Small intestine (tissue), 7 donors: ENCODE measurements around the gene HEXA. TPM values are rescaled to one million over a fixed set of nuclear protein-coding genes. Genes with fewer than 3 reads are reported as not detected.
"Not testable (repeated sequence)": the region's sequence is repeated elsewhere in the genome, so short reads cannot be mapped to it uniquely, and the experiment has no call there.

ENCODE experiments used
- DNase-seq, 2 donors: peaks; one replicate each; pipeline versions ENCODE4 v3.0.0 to v3.0.0-alpha.2; 2013
- FAIRE-seq: peaks from 2 replicates; lab custom pipeline; 2012; peaks lifted over from hg19 to GRCh38; lab: Jason Lieb, UNC
- H3K27ac ChIP-seq, 3 donors: one replicate each; pipeline ENCODE4 v1.5.1; 2013; ENCODE audit warnings: low read length in 2 of 3, mild to moderate bottlenecking in 2 of 3, control low read depth in 1 of 3, inconsistent platforms in 1 of 3, low read depth in 1 of 3, moderate library complexity in 1 of 3
- H3K27me3 ChIP-seq, 3 donors: one replicate each; pipeline ENCODE4 v1.6.1; 2013; ENCODE audit warnings: low read length in 3 of 3, inconsistent platforms in 1 of 3; ENCODE audit not compliant: control insufficient read depth in 3 of 3, insufficient read depth in 3 of 3
- H3K36me3 ChIP-seq, 3 donors: one replicate each; pipeline ENCODE4 v1.6.1; 2013; ENCODE audit warnings: low read length in 3 of 3, inconsistent platforms in 1 of 3, low read depth in 1 of 3, mild to moderate bottlenecking in 1 of 3, moderate library complexity in 1 of 3; ENCODE audit not compliant: control insufficient read depth in 3 of 3, insufficient read depth in 2 of 3
- H3K4me1 ChIP-seq, 3 donors: one replicate each; pipeline ENCODE4 v1.6.1; 2013; ENCODE audit warnings: low read length in 2 of 3, inconsistent platforms in 1 of 3, low read depth in 1 of 3, mild to moderate bottlenecking in 1 of 3, moderate library complexity in 1 of 3; ENCODE audit not compliant: control insufficient read depth in 3 of 3, insufficient read depth in 2 of 3
- H3K4me3 ChIP-seq, 3 donors: one replicate each; pipeline ENCODE4 v1.5.1; 2013; ENCODE audit warnings: low read length in 3 of 3, control low read depth in 1 of 3, inconsistent platforms in 1 of 3, low read depth in 1 of 3, mild to moderate bottlenecking in 1 of 3, moderate library complexity in 1 of 3
- H3K9me3 ChIP-seq, 2 donors: one replicate each; pipeline ENCODE4 v1.6.1; 2013; ENCODE audit warnings: low read depth in 1 of 2, low read length in 1 of 2; ENCODE audit not compliant: control insufficient read depth in 2 of 2, insufficient read depth in 1 of 2
- WGBS, 3 donors: extraction: QIAGEN DNeasy Blood & Tissue Kit; methylation state at CpG; one replicate each; pipeline ENCODE4 v1.1.7; 2013; 5-methylcytosine and 5-hydroxymethylcytosine counted together
- polyA plus RNA-seq, 4 donors: library from polyadenylated mRNA; stranded (reverse) in 3 of 4; unstranded in 1 of 4; fragments of 200-250 nt in 3 of 4; fragments of 120-200 nt in 1 of 4; gene quantifications; one replicate each; pipeline versions ENCODE4 v1.2.1 to v1.2.3, GENCODE V29; 2013
- donor health status: healthy with polysubstance abuse.
- donor health status: control.
- donor health status: control.
- donor health status: Bipolar disorder and iron deficiency.
- donor health status: healthy.

HEXA gene
- polyA plus RNA-seq, 4 donors: 39.7 to 255 (median 83.4) TPM

- not testable (repeated sequence) for H3K4me3 ChIP-seq, H3K36me3 ChIP-seq, FAIRE-seq, H3K4me1 ChIP-seq, H3K9me3 ChIP-seq, H3K27me3 ChIP-seq, H3K27ac ChIP-seq, DNase-seq
- 87 to 100% (median 96%) methylated on average over 1 to 22 of the region's 24 CpGs for WGBS, 3 donors
Measured at GRCh38 chr15:72396331-72396730, 20.5 kb upstream of the HEXA start.

DNA sequence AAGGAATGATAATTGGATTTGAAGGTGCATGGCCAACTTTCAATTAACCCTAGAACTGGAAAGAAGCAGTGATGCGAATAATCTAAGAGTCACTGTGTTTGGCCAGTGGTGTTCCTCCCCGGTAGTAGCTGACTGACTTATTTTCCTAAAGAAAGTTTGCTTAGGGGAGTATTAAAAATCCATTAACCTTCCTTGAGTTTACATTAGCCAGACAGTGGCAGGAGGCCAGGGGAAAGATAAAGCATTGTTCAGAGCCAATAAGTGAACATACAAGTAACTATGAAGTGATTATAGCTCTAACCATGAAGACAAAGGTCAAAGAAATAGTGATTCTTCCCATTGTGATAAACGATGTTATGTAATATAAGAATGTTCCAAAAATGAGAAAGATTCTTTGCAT lies 13.4 kb upstream of the HEXA start:
- Histone ChIP-seq H3K9me3 (no peaks in the 10 kb centered on the region), H3K27me3 (peaks cover 0 to 18% (median 0%) of the 10 kb centered on the region in 3 donors), H3K4me1 (peaks cover 0 to 3% (median 3%) of the 10 kb centered on the region in 3 donors), H3K4me3 (no peak overlapping the region), H3K36me3 (no peaks in the 10 kb centered on the region), H3K27ac (no peak overlapping the region)
- no peak for FAIRE-seq
- 6 to 36% (median 33%) methylated on average over 3 of the region's 3 CpGs for WGBS, 3 donors
- DNase-seq: peak in 1 of 2 donors; percentile 76

DNA sequence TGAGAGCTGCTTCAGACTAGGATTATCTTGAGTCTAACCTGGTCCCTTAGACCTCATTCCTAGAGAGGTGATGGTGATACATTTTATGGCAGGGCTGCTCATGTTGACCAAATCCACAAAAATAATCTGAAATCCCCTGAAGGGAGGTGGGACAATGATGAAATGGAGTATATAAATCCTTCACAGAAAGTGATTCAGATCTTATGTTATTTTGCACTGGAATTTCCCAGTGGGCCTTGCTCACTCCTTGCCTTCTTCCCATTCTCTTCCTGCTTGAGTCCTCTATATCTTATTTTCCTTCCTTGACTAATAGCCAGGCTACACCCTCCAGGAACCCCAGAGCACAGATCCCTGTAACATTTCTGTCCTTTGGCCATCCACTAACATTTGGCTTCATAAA lies 11.9 kb upstream of the HEXA start:
- no peak for FAIRE-seq
- no peak for DNase-seq
- no peak overlapping the region for H3K27ac ChIP-seq
- H3K9me3 ChIP-seq: no peaks in the 10 kb centered on the region
- peaks cover 0 to 3% (median 3%) of the 10 kb centered on the region in 3 donors for H3K4me1 ChIP-seq
- H3K4me3 ChIP-seq: no peak overlapping the region
- H3K27me3 ChIP-seq: peaks cover 0 to 25% (median 0%) of the 10 kb centered on the region in 3 donors
- H3K36me3 ChIP-seq: no peaks in the 10 kb centered on the region

DNA sequence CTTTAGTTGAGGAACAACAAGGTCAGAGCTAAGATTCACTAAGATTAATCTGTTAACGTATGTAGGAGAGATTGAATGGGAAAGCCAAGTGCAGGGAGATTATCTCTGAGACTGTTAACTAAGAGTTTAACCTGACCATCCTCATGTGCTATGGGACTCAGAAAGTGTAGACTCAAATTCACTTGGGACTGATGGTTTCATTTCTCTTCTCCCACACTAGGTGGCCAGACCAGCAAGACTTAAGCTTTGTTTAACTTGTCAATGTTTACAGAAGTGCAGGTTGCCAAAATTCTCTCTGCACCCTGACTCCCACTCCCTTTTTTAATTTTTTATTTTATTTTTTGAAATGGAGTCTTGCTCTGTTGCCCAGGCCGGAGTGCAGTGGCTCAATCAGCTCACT lies 6.3 kb upstream of the HEXA start:
- Histone ChIP-seq H3K4me3 (no peak overlapping the region), H3K27me3 (peaks cover 0 to 30% (median 0%) of the 10 kb centered on the region in 3 donors), H3K4me1 (no peaks in the 10 kb centered on the region), H3K27ac (no peak overlapping the region), H3K36me3 (no peaks in the 10 kb centered on the region), H3K9me3 (no peaks in the 10 kb centered on the region)
- peak in 1 of 2 donors; percentile 19 for DNase-seq
- 68 to 78% (median 75%) methylated on average over 1 to 2 of the region's 2 CpGs for WGBS, 3 donors
- FAIRE-seq: no peak

DNA sequence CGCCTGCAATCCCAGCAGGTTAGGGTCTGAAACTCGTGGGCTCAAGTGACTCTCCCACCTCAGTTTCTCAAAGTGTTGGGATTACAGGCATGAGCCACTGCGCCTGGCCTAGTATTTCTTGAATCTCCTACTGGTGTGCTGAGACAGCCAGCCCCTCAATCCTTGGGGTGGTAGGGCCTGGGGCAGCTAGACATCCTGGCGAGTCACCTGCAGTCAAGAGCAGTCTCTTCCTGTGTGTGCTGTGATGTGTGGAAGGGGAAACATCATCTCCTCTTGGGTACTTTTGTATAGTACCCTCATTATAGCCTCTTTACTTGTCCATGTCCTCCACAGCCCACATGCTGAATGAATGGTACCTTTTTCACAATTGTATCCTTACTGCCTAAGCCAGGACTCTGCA lies 4.9 kb upstream of the HEXA start:
- H3K36me3 ChIP-seq: no peaks in the 10 kb centered on the region
- no peak for DNase-seq
- H3K27ac ChIP-seq: no peak overlapping the region
- no peak overlapping the region for H3K4me3 ChIP-seq
- 69 to 85% (median 73%) methylated on average over 4 of the region's 4 CpGs for WGBS, 3 donors
- H3K4me1 ChIP-seq: no peaks in the 10 kb centered on the region
- peaks cover 0 to 27% (median 0%) of the 10 kb centered on the region in 3 donors for H3K27me3 ChIP-seq
- FAIRE-seq: no peak
- H3K9me3 ChIP-seq: no peaks in the 10 kb centered on the region

GRCh38 chr15:72379856-72380430 lies 4.1 kb upstream of the HEXA start:
- DNase-seq: peak in 1 of 2 donors; percentile 5
- no peak overlapping the region for H3K4me3 ChIP-seq
- no peaks in the 10 kb centered on the region for H3K36me3 ChIP-seq
- H3K27ac ChIP-seq: no peak overlapping the region
- H3K9me3 ChIP-seq: no peaks in the 10 kb centered on the region
- WGBS, 3 donors: 42 to 48% (median 42%) methylated on average over 2 of the region's 2 CpGs
- no peak for FAIRE-seq
- no peaks in the 10 kb centered on the region for H3K4me1 ChIP-seq
- peaks cover 0 to 22% (median 0%) of the 10 kb centered on the region in 3 donors for H3K27me3 ChIP-seq

- not testable (repeated sequence) for H3K9me3 ChIP-seq, H3K27ac ChIP-seq, FAIRE-seq, H3K4me3 ChIP-seq, H3K36me3 ChIP-seq, H3K4me1 ChIP-seq, DNase-seq
- WGBS, 3 donors: 84 to 96% (median 91%) methylated on average over 3 of the region's 3 CpGs
- H3K27me3 ChIP-seq: peaks cover 0 to 14% (median 0%) of the 10 kb centered on the region in 3 donors
Measured at GRCh38 chr15:72379106-72379505, 3.3 kb upstream of the HEXA start.

- H3K27ac ChIP-seq: peak overlapping the region in 1 of 3 donors; percentile 93
- WGBS, 3 donors: 53 to 78% (median 68%) methylated on average over 1 of the region's 1 CpG
Measured at GRCh38 chr15:72377331-72377730, 1.5 kb upstream of the HEXA start.

GRCh38 chr15:72375501-72375845 lies 341 bp downstream of the HEXA start:
- 0 to 1% (median 0%) methylated on average over 17 of the region's 17 CpGs for WGBS, 3 donors
- H3K27me3 ChIP-seq: peaks cover 0 to 3% (median 0%) of the 10 kb centered on the region in 3 donors
- DNase-seq (peak in 1 of 2 donors; percentile 78), FAIRE-seq (no peak)
- H3K4me3 ChIP-seq: peak overlapping the region; percentile 38 to 80 (median 77)
- H3K36me3 ChIP-seq: peaks cover 0 to 4% (median 2%) of the 10 kb centered on the region in 3 donors
- H3K27ac ChIP-seq: peak overlapping the region; percentile 92 to 96 (median 93)
- H3K4me1 ChIP-seq: peaks cover 0 to 4% (median 0%) of the 10 kb centered on the region in 3 donors
- H3K9me3 ChIP-seq: no peaks in the 10 kb centered on the region

More at GRCh38 chr15:72377331-72377730, 1.5 kb upstream of the HEXA start:
- H3K4me1 ChIP-seq: peaks cover 0 to 4% (median 0%) of the 10 kb centered on the region in 3 donors
- H3K4me3 ChIP-seq: no peak overlapping the region
- H3K9me3 ChIP-seq: no peaks in the 10 kb centered on the region
- DNase-seq (no peak), FAIRE-seq (no peak)
- H3K36me3 ChIP-seq: peaks cover 0 to 2% (median 0%) of the 10 kb centered on the region in 3 donors
- H3K27me3 ChIP-seq: peaks cover 0 to 7% (median 0%) of the 10 kb centered on the region in 3 donors
